Measurements from ENCODE around the gene CDC45.

The CDC45 gene

GRCh38 chr22:19559956-19560355 is 80.2 kb downstream of the CDC45 start:
- no peak for DNase-seq (ENCODE audit: low read depth)

DNA sequence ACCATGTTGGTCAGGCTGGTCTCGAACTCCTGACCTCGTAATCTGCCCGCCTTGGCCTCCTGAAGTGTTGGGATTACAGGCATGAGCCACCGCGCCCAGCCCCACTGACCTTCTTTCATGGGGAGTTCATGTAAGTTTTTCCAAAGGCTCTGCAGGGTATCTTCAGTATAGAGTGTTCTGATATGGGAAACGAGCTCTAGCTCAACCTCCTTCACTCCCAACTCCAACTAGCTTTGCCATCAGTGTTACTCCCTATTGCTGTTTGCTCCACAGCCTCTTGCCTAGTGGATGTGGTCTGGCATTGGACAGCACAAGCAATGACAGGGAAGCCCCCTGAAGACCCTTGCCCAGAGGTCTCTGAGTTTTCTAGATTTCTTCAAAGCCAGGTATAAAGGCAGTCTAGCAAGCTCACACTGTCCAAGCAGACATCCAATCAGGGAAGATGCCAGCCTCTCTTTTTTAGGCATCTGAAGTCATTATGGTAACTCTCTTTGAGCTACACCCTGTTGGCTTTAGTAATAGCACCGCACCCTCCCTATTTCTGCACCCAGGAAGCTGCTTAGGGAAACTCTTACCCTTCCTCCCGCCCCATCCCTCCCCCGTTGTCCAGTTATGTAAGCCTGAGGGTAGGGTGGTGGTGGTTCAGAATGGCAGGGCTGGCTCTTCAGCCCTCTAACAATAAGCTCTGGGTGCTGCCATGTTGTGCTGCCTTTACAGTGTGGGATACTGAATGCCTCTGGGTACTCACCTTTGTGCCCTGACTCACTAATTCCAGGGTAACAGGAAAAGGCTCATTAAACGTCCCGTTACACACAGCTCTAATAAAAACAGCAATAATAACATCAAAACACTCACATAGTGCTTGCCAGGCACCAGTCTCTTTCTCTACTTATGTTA is 85.9 kb downstream of the CDC45 start:
- no peak for DNase-seq (ENCODE audit: low read depth)

GRCh38 chr22:19566279-19567156 is 86.8 kb downstream of the CDC45 start:
- DNase-seq (ENCODE audit: low read depth) = no peak

DNA sequence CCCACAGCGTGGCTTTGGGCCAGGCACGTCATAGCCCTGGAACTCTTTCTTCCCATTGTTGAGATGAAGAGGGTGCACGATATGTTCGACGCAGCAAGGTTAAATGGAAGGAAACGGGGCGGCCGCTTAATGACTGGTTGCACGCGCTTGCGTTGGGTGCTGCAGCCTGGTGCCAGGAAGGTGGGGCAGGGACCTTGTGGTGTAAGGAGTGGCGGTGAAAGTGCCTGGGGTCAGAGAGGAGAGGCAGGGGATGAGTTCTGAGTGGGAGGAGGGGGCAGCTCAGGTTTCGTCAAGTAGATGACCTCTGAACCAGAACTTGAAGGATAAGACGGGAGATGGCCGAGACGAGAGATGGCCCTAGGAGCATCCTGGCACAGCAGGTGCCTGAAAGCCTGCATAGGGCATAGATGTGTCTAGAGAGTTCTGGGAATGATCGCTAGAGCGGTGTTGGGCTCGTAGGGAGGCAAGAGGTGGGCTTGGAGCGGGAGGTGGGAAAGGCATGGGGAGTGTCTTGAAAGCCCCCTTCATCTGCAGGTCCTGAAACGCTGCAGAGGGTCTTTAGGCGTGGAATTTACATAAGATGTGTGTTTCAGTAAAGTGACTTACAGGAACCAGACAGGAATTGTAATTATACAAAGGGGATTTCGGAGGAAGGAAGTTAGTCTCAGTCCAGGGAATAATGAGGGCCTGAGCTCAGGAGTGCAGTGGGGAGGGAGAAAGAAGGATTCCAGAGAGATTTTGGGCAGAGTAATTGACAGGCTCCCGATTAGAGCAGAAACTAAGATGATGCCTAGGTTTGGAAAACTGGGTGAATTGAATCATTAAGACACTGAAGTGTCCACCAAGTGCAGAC is 87.7 kb downstream of the CDC45 start:
- DNase-seq (ENCODE audit: low read depth) = no peak

DNA sequence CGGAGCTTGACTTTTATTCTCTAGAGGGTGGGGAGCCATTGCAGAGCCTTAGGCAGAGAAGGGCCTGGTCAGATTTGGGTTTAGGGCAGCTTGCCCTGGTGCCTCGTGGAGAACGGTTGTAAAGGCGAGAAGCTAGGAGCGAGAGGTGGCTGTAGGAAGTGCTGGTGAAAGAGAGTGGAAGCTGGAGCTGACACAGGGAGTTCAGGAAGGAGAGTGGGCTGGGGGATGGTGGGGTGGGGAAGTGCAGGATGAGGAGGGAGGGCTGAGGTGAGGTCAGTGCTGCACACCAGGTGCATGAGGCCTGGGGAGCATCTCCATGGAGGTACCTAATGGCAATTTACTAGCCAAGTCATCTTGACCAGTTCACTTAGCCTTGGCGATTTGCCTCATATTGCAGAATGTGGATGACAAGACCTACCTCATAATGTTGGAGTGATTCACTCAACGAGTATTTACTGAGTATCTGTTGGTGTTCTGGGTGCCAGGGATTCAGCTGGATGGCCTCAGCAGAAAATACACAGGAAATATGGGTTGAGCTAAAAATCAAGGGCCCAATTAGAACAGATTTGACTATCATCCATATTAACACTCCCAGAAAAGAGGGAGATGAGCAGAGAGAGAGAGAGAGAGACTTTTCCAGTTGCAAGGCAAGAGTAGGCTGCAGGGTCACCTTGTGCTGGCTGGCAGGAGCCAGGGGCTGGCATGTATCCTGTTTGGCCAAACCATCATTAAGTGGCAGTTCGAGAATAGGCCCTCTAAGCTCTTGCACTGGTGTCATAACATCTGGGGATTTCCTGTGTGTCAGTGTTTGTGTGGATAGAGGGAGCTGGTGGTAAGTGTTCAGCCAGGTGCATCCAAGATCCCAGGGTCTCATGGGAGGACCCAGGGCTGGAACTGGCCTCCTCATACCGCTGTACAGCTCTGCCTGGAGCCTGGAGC is 88.9 kb downstream of the CDC45 start:
- DNase-seq (ENCODE audit: low read depth) = no peak

- DNase-seq (ENCODE audit: low read depth) = no peak
Measured at GRCh38 chr22:19569276-19569640, 89.5 kb downstream of the CDC45 start.

DNA sequence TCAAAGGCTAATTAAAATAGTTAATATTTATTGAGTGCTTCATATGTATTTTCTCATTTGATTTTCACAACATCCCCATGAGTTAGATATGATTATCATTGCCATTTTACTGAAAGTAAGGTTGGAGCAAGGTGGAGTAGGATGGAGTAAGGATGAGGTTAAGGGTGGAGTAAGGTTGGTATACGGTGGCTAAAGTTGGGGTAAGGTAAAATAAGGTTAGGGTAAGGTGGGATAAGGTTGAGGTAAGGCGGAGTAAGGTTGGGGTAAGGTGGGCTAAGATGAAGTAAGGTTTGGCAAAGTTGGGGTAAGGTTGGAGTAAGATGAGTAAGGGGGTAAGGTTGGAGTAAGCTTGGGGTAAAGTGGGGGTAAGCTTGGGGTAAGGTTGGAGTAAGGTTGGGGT is 90.3 kb downstream of the CDC45 start:
- no peak for DNase-seq (ENCODE audit: low read depth)
